ENCODE results near the gene LYZL1.

LYZL1 gene

DNA sequence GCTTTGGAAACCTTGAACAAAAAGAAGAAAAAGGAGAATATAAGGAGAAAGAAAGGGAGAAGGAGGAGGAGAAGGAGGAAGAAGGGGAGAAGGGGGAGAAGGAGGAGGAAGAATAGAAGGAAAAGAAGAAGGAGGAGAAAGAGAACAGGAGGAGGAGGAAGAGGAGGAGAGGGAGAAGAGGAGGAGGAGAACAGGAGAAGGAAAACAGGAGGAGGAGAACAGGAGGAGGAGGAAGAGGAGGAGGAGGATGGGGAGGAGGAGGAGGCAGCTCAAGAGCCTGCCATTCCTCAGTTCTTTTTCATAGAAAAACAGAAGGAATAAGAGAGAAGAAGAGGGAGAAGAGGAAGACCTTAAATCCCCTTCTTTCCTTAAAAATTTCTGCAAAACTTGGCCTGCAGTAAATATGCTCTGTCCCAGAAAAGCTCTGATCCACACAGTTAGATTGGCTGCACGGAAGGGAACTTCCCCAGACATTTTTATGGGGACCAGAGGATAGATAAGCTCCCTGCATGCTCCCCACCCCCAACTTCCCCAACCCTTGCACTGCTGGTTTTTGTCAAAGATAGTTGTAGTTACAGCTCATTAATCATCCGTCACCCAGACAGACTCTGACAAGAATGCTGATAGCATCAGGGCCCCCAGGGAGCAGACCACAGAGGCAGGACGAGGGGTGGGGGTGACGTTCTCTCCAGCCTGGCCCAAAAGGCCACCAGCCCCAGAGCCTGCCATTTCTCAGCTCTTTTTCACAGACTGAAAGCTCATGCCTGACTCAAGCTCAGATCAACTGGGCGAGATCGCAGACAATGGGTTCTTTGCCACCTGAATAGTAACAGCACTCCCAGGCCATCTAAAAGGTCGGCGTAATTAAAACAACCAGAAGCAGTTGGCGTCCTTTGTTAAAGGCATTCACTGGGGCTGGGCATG lies 34.5 kb upstream of the LYZL1 start:
- TF ChIP-seq, protein P1, sequence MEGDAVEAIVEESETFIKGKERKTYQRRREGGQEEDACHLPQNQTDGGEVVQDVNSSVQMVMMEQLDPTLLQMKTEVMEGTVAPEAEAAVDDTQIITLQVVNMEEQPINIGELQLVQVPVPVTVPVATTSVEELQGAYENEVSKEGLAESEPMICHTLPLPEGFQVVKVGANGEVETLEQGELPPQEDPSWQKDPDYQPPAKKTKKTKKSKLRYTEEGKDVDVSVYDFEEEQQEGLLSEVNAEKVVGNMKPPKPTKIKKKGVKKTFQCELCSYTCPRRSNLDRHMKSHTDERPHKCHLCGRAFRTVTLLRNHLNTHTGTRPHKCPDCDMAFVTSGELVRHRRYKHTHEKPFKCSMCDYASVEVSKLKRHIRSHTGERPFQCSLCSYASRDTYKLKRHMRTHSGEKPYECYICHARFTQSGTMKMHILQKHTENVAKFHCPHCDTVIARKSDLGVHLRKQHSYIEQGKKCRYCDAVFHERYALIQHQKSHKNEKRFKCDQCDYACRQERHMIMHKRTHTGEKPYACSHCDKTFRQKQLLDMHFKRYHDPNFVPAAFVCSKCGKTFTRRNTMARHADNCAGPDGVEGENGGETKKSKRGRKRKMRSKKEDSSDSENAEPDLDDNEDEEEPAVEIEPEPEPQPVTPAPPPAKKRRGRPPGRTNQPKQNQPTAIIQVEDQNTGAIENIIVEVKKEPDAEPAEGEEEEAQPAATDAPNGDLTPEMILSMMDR (conservative IDR thresholded peaks at IDR 0.05; ENCODE audit: low read depth, low read length), result no peak
- peak; percentile 39 for DNase-seq (ENCODE audit: low read depth)
- no peak overlapping the region for H3K4me3 ChIP-seq (ENCODE audit: low read depth, low read length)

DNA sequence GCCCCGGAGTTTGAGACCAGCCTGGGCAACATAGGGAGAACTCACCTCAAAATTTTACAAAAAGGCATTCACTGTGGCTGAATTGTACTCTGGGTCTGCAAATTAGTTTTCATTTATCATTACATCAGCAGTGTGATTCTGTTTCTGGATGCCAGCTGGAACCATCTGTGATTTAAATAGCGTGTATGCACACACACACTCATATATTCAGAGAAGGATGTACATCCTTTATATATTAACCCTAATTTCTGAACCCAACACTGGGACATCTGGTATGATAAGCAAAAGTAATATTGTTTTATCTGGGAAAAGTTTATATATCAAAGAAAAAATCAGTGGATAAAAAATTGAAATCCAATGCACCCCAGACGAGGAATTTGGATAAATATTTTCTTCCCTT lies 33.8 kb upstream of the LYZL1 start:
- no peak overlapping the region for H3K4me3 ChIP-seq (ENCODE audit: low read depth, low read length)
- TF ChIP-seq, protein P1 (conservative IDR thresholded peaks at IDR 0.05; ENCODE audit: low read depth, low read length), result no peak
- DNase-seq (ENCODE audit: low read depth), result no peak

DNA sequence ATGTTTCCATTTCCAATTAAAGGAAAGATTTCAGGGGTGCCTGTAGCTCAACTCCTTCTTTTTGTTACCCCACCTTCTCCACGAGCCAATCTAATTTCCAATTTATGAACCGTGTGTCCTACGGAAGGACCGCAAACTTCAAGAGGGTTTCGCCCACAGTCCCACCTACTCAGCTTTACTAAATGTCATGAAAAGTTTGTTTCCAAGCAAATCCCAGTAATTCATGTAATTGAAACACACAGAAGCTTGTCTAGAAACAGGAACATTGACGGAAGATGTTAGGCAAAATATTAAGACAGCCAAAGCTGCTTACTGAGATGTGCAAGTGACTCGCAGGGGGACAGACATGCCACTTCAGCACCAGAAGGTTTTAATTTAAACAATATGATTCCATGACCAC lies 32.9 kb upstream of the LYZL1 start:
- DNase-seq (ENCODE audit: low read depth), result no peak
- TF ChIP-seq, protein P1 (conservative IDR thresholded peaks at IDR 0.05; ENCODE audit: low read depth, low read length), result no peak
- H3K4me3 ChIP-seq (ENCODE audit: low read depth, low read length), result no peak overlapping the region

DNA sequence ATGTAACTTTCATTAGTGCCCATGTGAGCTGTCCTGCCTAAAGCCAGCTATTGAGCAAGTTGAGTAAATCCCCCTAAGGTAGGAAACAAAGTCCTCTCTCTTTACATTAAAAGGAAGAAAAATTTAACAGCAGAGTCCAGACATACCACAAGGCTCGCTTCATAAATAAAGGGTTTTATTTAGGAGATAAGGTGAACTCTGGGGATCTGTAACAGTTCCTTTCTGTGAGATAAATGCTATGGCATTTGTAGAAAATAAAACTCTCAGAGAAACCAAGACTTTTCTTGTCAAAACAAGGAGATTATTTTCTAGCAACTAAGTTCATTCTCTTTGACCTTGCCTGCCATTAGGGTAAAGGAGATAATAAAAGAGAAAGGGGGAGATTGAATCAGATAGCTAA lies 32.3 kb upstream of the LYZL1 start:
- TF ChIP-seq, protein P1 (conservative IDR thresholded peaks at IDR 0.05; ENCODE audit: low read depth, low read length), result no peak
- H3K4me3 ChIP-seq (ENCODE audit: low read depth, low read length), result no peak overlapping the region
- peak; percentile 47 for DNase-seq (ENCODE audit: low read depth)

DNA sequence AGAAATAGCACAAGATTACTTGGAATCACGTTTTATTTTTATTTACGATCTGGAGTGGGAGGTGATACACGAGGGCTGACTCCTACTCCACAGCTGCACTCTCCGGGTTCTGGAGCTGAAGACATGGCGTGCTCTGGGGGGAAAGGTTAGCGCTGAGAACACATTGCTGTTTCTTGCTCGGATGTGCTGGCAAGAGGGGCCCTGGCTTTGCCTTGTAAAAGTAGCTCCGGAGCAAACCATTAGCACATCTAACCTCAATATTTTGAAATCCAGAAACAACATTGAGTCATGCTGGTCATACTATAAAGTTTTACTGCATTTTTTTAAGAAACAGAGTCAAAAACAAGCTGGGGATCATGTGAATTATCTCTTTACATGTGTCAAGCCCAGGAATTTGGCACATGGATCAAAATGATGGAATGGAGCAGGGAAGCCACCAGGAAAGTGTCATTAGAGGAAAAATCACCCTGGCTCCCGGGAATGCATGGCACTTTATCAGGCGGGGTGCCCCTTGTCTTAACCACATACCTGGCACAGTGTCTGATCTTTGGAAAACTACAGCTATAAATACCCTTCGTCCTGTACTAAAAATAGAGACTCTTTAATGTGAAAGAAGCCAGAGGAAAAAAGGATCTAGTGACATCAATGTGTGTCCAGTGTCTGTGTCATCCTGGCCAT lies 31.6 kb upstream of the LYZL1 start:
- DNase-seq (ENCODE audit: low read depth), result peak; percentile 99
- TF ChIP-seq, protein P1 (conservative IDR thresholded peaks at IDR 0.05; ENCODE audit: low read depth, low read length), result no peak
- no peak overlapping the region for H3K4me3 ChIP-seq (ENCODE audit: low read depth, low read length)

DNA sequence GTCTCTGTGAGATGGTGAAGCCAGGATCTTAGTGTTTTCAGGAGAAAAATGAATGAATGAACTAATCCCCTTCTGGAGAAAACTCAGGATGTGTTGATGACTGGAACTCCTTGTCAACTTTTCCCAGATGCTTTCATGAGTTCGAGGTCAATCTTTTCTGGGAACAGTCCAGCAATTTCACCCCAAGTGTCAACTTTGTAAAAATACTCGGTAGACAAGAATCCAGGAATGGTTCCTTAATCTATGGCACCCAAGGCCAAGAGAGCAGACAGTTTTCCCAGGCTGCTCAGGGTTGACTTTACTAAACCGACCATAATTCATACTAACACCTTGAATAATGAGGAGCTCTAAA lies 31.1 kb upstream of the LYZL1 start:
- DNase-seq (ENCODE audit: low read depth), result no peak
- no peak overlapping the region for H3K4me3 ChIP-seq (ENCODE audit: low read depth, low read length)
- TF ChIP-seq, protein P1 (conservative IDR thresholded peaks at IDR 0.05; ENCODE audit: low read depth, low read length), result no peak
